ENCODE measurements around the gene TMEM91.
"Not testable (repeated sequence)": the region's sequence is repeated elsewhere in the genome, so short reads cannot be mapped to it uniquely, and the experiment has no call there.

GRCh38 chr19:41408846-41409245, 32.5 kb downstream of the TMEM91 start:
- not testable (repeated sequence) for TF ChIP-seq CTCF (IDR thresholded peaks at IDR 0.05; ENCODE audit: control extremely low read depth in 1 of 3, insufficient read depth in 1 of 3, low read depth in 1 of 3, low read length in 3 of 3); CEBPB (IDR thresholded peaks at IDR 0.05; ENCODE audit: low read depth, low read length); MAX (IDR thresholded peaks at IDR 0.05); POLR2A (IDR thresholded peaks at IDR 0.05; ENCODE audit: control extremely low read depth in 1 of 2, low read depth in 2 of 2, low read length in 2 of 2); EP300 (IDR thresholded peaks at IDR 0.05; ENCODE audit: borderline replicate concordance in 1 of 2, low read depth in 2 of 2, low read length in 2 of 2); YY1 (IDR thresholded peaks at IDR 0.05; ENCODE audit: low read depth, low read length); HDAC2 (IDR thresholded peaks at IDR 0.05; ENCODE audit: borderline replicate concordance in 1 of 2, low read depth in 2 of 2, low read length in 2 of 2); EZH2 (IDR thresholded peaks at IDR 0.05; ENCODE audit: low read depth, low read length, severe bottlenecking); RFX5 (IDR thresholded peaks at IDR 0.05; ENCODE audit: borderline replicate concordance, low read depth, low read length); SRF (IDR thresholded peaks at IDR 0.05; ENCODE audit: low read depth, low read length); MAFK (IDR thresholded peaks at IDR 0.05; ENCODE audit: low read depth, low read length)

Data from H1 (cell line).